ENCODE measurements around the gene CACNA1D. TPM values are rescaled to one million over a fixed set of nuclear protein-coding genes. Genes with fewer than 3 reads are reported as not detected.

Gene CACNA1D
- total RNA-seq, 4 donors from 2014 or later, result 12.7 to 98.9 (median 25.0) TPM

GRCh38 chr3:53778153-53778552 lies 283.7 kb downstream of the CACNA1D start:
- H3K27me3 ChIP-seq, result no peaks in the 10 kb centered on the region
- in situ Hi-C loops (cut with MboI; ENCODE audit: low pct_ligation_motif_present in 1 of 4, low pct_unique_long_range_greater_than_20kb in 1 of 4, low sequenced_read_pairs in 3 of 4), result no loop called here
- no peak overlapping the region for H3K4me3 ChIP-seq
- H3K4me1 ChIP-seq, result no peaks in the 10 kb centered on the region
- DNase-seq, result no peak
- no peaks in the 10 kb centered on the region for H3K36me3 ChIP-seq
- TF ChIP-seq EP300 (IDR thresholded peaks at IDR 0.05; ENCODE audit: low read depth), result no peak
- TF ChIP-seq CTCF (IDR thresholded peaks at IDR 0.05), result no peak
- no peak for TF ChIP-seq POLR2AphosphoS5 (IDR thresholded peaks at IDR 0.05)
- no peak for TF ChIP-seq POLR2A (IDR thresholded peaks at IDR 0.05)
- no peaks in the 10 kb centered on the region for H3K9me3 ChIP-seq
- 88 to 93% methylated on average over 2 to 3 of the region's 3 CpGs for WGBS, 2 donors (ENCODE audit: low coverage in 1 of 2)
- intact Hi-C loops (cut with DNase I; ENCODE audit: low total_unique reads), result loop anchor here (5.0 kb wide), 1 partner anchor 1349 kb away; no protein-coding TSS in a partner anchor
- H3K27ac ChIP-seq, result no peak overlapping the region

- DNase-seq, result no peak
- H3K4me3 ChIP-seq, result no peak overlapping the region
- no peaks in the 10 kb centered on the region for H3K4me1 ChIP-seq
- no peaks in the 10 kb centered on the region for H3K36me3 ChIP-seq
- no peaks in the 10 kb centered on the region for H3K27me3 ChIP-seq
- no peak for TF ChIP-seq POLR2AphosphoS5 (IDR thresholded peaks at IDR 0.05)
- no peak for TF ChIP-seq CTCF (IDR thresholded peaks at IDR 0.05)
- TF ChIP-seq EP300 (IDR thresholded peaks at IDR 0.05; ENCODE audit: low read depth), result no peak
- no peak for TF ChIP-seq POLR2A (IDR thresholded peaks at IDR 0.05)
- H3K27ac ChIP-seq, result no peak overlapping the region
- in situ Hi-C loops (cut with MboI; ENCODE audit: low pct_ligation_motif_present in 1 of 4, low pct_unique_long_range_greater_than_20kb in 1 of 4, low sequenced_read_pairs in 3 of 4) (no loop called here), intact Hi-C loops (cut with DNase I; ENCODE audit: low total_unique reads) (no loop called here)
- H3K9me3 ChIP-seq, result no peaks in the 10 kb centered on the region
- 94 to 100% methylated on average over 1 to 4 of the region's 4 CpGs for WGBS, 2 donors (ENCODE audit: low coverage in 1 of 2)
Measured at GRCh38 chr3:53780171-53780570, 285.8 kb downstream of the CACNA1D start.

- intact Hi-C loops (cut with DNase I; ENCODE audit: low total_unique reads), result no loop called here
- no peaks in the 10 kb centered on the region for H3K36me3 ChIP-seq
Measured at GRCh38 chr3:53780806-53781205, 286.4 kb downstream of the CACNA1D start.

GRCh38 chr3:53787016-53787415 lies 292.6 kb downstream of the CACNA1D start:
- Histone ChIP-seq H3K36me3 (no peaks in the 10 kb centered on the region), H3K9me3 (no peaks in the 10 kb centered on the region), H3K27ac (no peak overlapping the region), H3K27me3 (no peaks in the 10 kb centered on the region), H3K4me1 (no peaks in the 10 kb centered on the region), H3K4me3 (no peak overlapping the region)
- in situ Hi-C loops (cut with MboI; ENCODE audit: low pct_ligation_motif_present in 1 of 4, low pct_unique_long_range_greater_than_20kb in 1 of 4, low sequenced_read_pairs in 3 of 4), result no loop called here
- WGBS, 2 donors (ENCODE audit: low coverage in 1 of 2), result 88% methylated on average over 9 of the region's 9 CpGs; no CpG with 5 or more reads in 1 of the 2 donors
- no peak for DNase-seq
- no peak for TF ChIP-seq CTCF (IDR thresholded peaks at IDR 0.05)
- intact Hi-C loops (cut with DNase I; ENCODE audit: low total_unique reads), result no loop called here

More at GRCh38 chr3:53780806-53781205, 286.4 kb downstream of the CACNA1D start:
- TF ChIP-seq CTCF (IDR thresholded peaks at IDR 0.05) (no peak), POLR2A (IDR thresholded peaks at IDR 0.05) (no peak), EP300 (IDR thresholded peaks at IDR 0.05; ENCODE audit: low read depth) (no peak), POLR2AphosphoS5 (IDR thresholded peaks at IDR 0.05) (no peak)
- Histone ChIP-seq H3K4me3 (no peak overlapping the region), H3K27me3 (no peaks in the 10 kb centered on the region), H3K4me1 (no peaks in the 10 kb centered on the region), H3K27ac (no peak overlapping the region), H3K9me3 (no peaks in the 10 kb centered on the region)
- 81% methylated on average over 2 of the region's 2 CpGs; no CpG with 5 or more reads in 1 of the 2 donors for WGBS, 2 donors (ENCODE audit: low coverage in 1 of 2)
- in situ Hi-C loops (cut with MboI; ENCODE audit: low pct_ligation_motif_present in 1 of 4, low pct_unique_long_range_greater_than_20kb in 1 of 4, low sequenced_read_pairs in 3 of 4), result no loop called here
- DNase-seq, result no peak
